Astrocyte (in vitro differentiated cells and primary cell): ENCODE results near the gene ITPRIPL2. TPM values are rescaled to one million over a fixed set of nuclear protein-coding genes. Genes with fewer than 3 reads are reported as not detected.
A peak's percentile ranks its signal among the peaks of the same experiment; 100 is the strongest.

Experiments used
- DNase-seq: peaks from one replicate; pipeline ENCODE4 v3.0.0-alpha.2; 2010; ENCODE audit warnings: low read depth
- FAIRE-seq: peaks from 2 replicates; lab custom pipeline; 2011; peaks lifted over from hg19 to GRCh38; lab: Jason Lieb, UNC
- H2AFZ ChIP-seq: 2 replicates; pipeline ENCODE4 v1.6.0; 2012; ENCODE audit warnings: low read depth, low read length, inconsistent platforms
- H3K27ac ChIP-seq: 2 replicates; pipeline ENCODE4 v1.5.1; 2011; ENCODE audit warnings: low read depth, low read length, inconsistent platforms
- H3K27me3 ChIP-seq: 2 replicates; pipeline ENCODE4 v1.6.0; 2011; ENCODE audit warnings: low read length, inconsistent platforms; ENCODE audit not compliant: insufficient read depth
- H3K36me3 ChIP-seq: 2 replicates; pipeline ENCODE4 v1.5.1; 2011; ENCODE audit warnings: low read length, inconsistent platforms; ENCODE audit not compliant: insufficient read depth
- H3K4me1 ChIP-seq: 2 replicates; pipeline ENCODE4 v1.5.1; 2011; ENCODE audit warnings: low read length, inconsistent platforms; ENCODE audit not compliant: insufficient read depth
- H3K4me2 ChIP-seq: 2 replicates; pipeline ENCODE4 v1.6.0; 2012; ENCODE audit warnings: low read length, inconsistent platforms
- H3K4me3 ChIP-seq: 2 replicates; pipeline ENCODE4 v1.5.1; 2011; ENCODE audit warnings: low read depth, mild to moderate bottlenecking, low read length, inconsistent platforms; ENCODE audit not compliant: insufficient read depth
- H3K79me2 ChIP-seq: 2 replicates; pipeline ENCODE4 v1.6.0; 2012; ENCODE audit warnings: mild to moderate bottlenecking, low read length, inconsistent platforms; ENCODE audit not compliant: insufficient read depth
- H3K9ac ChIP-seq: 2 replicates; pipeline ENCODE4 v1.6.0; 2012; ENCODE audit warnings: mild to moderate bottlenecking, low read length, inconsistent platforms
- H3K9me3 ChIP-seq: 2 replicates; pipeline ENCODE4 v1.5.1; 2012; ENCODE audit warnings: low read depth, mild to moderate bottlenecking, low read length, inconsistent platforms; ENCODE audit not compliant: insufficient read depth
- H4K20me1 ChIP-seq: 2 replicates; pipeline ENCODE4 v1.6.0; 2012; ENCODE audit warnings: low read length, inconsistent platforms; ENCODE audit not compliant: insufficient read depth
- H3K27ac Mint-ChIP-seq: one replicate; pipeline ENCODE4 v1.8.0; 2021; ENCODE audit warnings: mild to moderate bottlenecking, mixed read lengths; ENCODE audit not compliant: unreplicated experiment
- H3K27me3 Mint-ChIP-seq: one replicate; pipeline ENCODE4 v1.8.0; 2021; ENCODE audit warnings: low read depth, mixed read lengths; ENCODE audit not compliant: unreplicated experiment
- H3K36me3 Mint-ChIP-seq: one replicate; pipeline ENCODE4 v1.8.0; 2021; ENCODE audit warnings: low read depth, mixed read lengths; ENCODE audit not compliant: unreplicated experiment
- H3K4me1 Mint-ChIP-seq: one replicate; pipeline ENCODE4 v1.8.0; 2021; ENCODE audit warnings: low read depth, mixed read lengths; ENCODE audit not compliant: unreplicated experiment
- H3K4me3 Mint-ChIP-seq: one replicate; pipeline ENCODE4 v1.8.0; 2021; ENCODE audit warnings: mild to moderate bottlenecking, moderate library complexity, mixed read lengths; ENCODE audit not compliant: unreplicated experiment
- H3K9me3 Mint-ChIP-seq: one replicate; pipeline ENCODE4 v1.8.0; 2021; ENCODE audit warnings: mild to moderate bottlenecking, mixed read lengths; ENCODE audit not compliant: unreplicated experiment
- EZH2 ChIP-seq: IDR thresholded peaks from 2 replicates; pipeline ENCODE4 v1.6.1; 2012; ENCODE audit warnings: mild to moderate bottlenecking, low read length, inconsistent platforms; ENCODE audit not compliant: insufficient read depth
- total RNA-seq: library from RNA; stranded (reverse); gene quantifications from 2 replicates; pipeline ENCODE4 v1.2.1, GENCODE V29; 2021
- TF ChIP-seq, protein P1 (sequence below): IDR thresholded peaks from 2 replicates; pipeline ENCODE4 v1.5.1; 2011; ENCODE audit warnings: low read depth, mild to moderate bottlenecking, inconsistent platforms, low read length, moderate library complexity; ENCODE audit not compliant: insufficient read depth

Gene ITPRIPL2
- total RNA-seq, 1 donor from 2014 or later = 47.8 TPM

DNA sequence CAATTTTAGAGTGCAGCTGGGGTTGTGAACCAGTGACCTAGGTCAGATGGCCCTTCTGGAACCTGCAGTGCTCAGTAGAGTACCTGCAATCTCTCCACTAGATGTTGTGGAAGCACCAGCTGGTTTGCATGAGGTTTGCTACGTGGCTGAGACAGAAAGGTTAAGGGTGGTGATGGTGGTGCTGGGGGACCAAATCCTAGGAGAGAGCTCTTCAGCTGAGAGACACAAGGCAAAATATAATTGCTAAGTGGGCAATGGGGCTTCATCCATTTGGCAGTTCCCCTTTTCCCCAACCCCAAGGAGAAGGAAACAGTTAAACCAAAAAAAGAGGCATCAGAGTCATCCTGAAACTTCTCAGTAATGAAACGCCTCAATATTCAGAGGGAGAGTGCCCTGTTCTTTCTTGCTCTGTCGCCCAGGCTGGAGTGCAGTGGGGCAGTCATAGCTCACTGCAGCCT, 13.9 kb downstream of the ITPRIPL2 start:
- H3K9me3 Mint-ChIP-seq = peaks cover 6% of the 10 kb centered on the region
- Histone ChIP-seq H3K27me3 (no peaks in the 10 kb centered on the region), H3K4me3 (no peak overlapping the region), H3K9ac (no peak overlapping the region), H3K27ac (no peak overlapping the region), H3K4me1 (peaks cover 17% of the 10 kb centered on the region), H3K4me2 (no peak overlapping the region), H4K20me1 (no peaks in the 10 kb centered on the region), H3K9me3 (no peaks in the 10 kb centered on the region), H3K36me3 (no peaks in the 10 kb centered on the region), H2AFZ (no peak overlapping the region), H3K79me2 (no peaks in the 10 kb centered on the region)
- no peak for DNase-seq
- no peak for FAIRE-seq
- H3K27ac Mint-ChIP-seq = no peak overlapping the region
- peaks cover 21% of the 10 kb centered on the region for H3K4me1 Mint-ChIP-seq
- TF ChIP-seq, protein P1, sequence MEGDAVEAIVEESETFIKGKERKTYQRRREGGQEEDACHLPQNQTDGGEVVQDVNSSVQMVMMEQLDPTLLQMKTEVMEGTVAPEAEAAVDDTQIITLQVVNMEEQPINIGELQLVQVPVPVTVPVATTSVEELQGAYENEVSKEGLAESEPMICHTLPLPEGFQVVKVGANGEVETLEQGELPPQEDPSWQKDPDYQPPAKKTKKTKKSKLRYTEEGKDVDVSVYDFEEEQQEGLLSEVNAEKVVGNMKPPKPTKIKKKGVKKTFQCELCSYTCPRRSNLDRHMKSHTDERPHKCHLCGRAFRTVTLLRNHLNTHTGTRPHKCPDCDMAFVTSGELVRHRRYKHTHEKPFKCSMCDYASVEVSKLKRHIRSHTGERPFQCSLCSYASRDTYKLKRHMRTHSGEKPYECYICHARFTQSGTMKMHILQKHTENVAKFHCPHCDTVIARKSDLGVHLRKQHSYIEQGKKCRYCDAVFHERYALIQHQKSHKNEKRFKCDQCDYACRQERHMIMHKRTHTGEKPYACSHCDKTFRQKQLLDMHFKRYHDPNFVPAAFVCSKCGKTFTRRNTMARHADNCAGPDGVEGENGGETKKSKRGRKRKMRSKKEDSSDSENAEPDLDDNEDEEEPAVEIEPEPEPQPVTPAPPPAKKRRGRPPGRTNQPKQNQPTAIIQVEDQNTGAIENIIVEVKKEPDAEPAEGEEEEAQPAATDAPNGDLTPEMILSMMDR = no peak
- TF ChIP-seq EZH2 = no peak
- no peak overlapping the region for H3K4me3 Mint-ChIP-seq
- H3K36me3 Mint-ChIP-seq = peaks cover 4% of the 10 kb centered on the region
- H3K27me3 Mint-ChIP-seq = no peaks in the 10 kb centered on the region

DNA sequence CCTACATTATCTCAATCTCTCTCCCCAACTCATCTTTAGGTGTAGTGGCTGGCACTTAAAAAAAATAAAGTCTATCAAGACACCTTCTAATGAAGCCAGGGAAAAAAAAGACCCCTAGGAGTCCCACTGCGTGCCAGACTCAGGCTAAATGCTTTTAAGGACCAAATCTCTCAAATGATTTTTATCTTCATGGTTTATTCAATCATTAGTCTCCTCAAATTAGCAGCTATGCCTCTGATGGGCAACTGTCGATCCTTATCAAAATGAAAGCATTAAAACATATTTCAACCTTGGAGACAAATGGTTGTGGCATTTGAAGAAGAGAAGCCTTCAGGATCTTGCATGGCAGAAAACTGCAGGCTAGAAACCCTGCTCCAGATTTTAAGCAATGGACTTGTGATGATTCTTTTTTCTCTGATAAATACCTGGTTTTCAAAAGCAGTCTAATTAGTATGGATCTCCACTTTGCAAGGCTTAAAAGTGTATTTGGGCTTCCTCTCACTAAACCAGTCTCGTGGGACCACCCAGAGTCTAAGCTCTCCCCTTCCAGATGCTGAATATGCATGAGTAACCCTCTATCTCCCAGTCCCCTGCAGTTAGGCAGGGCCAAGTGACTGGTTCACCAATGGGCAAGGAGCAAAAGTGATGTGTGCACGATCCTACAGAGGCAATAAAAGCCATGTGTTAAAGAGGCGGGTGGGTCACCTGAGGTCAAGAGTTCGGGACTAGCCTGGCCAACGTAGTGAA, 14.9 kb downstream of the ITPRIPL2 start:
- peaks cover 21% of the 10 kb centered on the region for H3K4me1 Mint-ChIP-seq
- Histone ChIP-seq H3K27me3 (no peaks in the 10 kb centered on the region), H3K4me1 (peaks cover 17% of the 10 kb centered on the region), H3K4me2 (no peak overlapping the region), H3K9me3 (no peaks in the 10 kb centered on the region), H3K36me3 (no peaks in the 10 kb centered on the region), H3K27ac (no peak overlapping the region), H3K4me3 (no peak overlapping the region), H2AFZ (no peak overlapping the region), H4K20me1 (no peaks in the 10 kb centered on the region), H3K79me2 (no peaks in the 10 kb centered on the region), H3K9ac (no peak overlapping the region)
- FAIRE-seq = no peak
- no peak for DNase-seq
- TF ChIP-seq, protein P1 = no peak
- no peak for TF ChIP-seq EZH2
- no peak overlapping the region for H3K4me3 Mint-ChIP-seq
- H3K9me3 Mint-ChIP-seq = peaks cover 6% of the 10 kb centered on the region
- H3K36me3 Mint-ChIP-seq = peaks cover 2% of the 10 kb centered on the region
- peak overlapping the region; percentile 16 for H3K27ac Mint-ChIP-seq
- H3K27me3 Mint-ChIP-seq = no peaks in the 10 kb centered on the region

DNA sequence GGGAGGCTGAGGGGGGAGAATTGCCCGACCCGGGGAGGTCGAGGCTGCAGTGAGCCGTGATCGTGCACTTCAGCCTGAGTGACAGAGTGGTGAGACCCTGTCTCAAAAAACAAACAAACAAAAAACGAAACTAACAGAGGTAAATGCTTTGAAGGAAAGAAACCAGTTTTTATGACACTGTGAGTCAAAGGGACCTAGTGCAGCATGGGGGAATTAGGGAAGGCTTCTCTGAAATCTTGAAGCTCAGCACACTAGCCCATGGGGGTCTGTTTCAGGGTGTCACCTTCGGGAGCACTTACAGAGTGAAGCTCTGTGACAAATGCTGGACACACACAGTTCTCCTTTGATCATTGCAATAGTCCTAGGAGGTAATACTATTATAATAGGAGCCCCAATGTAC, 16.6 kb downstream of the ITPRIPL2 start:
- Histone ChIP-seq H3K4me2 (peak overlapping the region; percentile 74), H3K36me3 (no peaks in the 10 kb centered on the region), H2AFZ (no peak overlapping the region), H4K20me1 (no peaks in the 10 kb centered on the region), H3K27me3 (no peaks in the 10 kb centered on the region), H3K79me2 (no peaks in the 10 kb centered on the region), H3K9ac (no peak overlapping the region), H3K4me1 (peaks cover 17% of the 10 kb centered on the region), H3K27ac (no peak overlapping the region), H3K4me3 (no peak overlapping the region), H3K9me3 (no peaks in the 10 kb centered on the region)
- Mint-ChIP-seq H3K27me3 (no peaks in the 10 kb centered on the region), H3K4me1 (peaks cover 21% of the 10 kb centered on the region), H3K9me3 (peaks cover 4% of the 10 kb centered on the region), H3K4me3 (no peak overlapping the region), H3K27ac (peak overlapping the region; percentile 63), H3K36me3 (peaks cover 2% of the 10 kb centered on the region)
- FAIRE-seq = no peak
- no peak for DNase-seq
- TF ChIP-seq EZH2 = no peak
- TF ChIP-seq, protein P1 = no peak
